HG03439 (cell line): Measurements from ENCODE around the gene AGAP1.
"Not testable (repeated sequence)": the region's sequence is repeated elsewhere in the genome, so short reads cannot be mapped to it uniquely, and the experiment has no call there.

Experiments used
- ATAC-seq: cut with Tn5 transposase; IDR thresholded peaks from one replicate; pipeline ENCODE4 v1.9.1; 2021; ENCODE audit warnings: mild to moderate bottlenecking, moderate library complexity; ENCODE audit not compliant: unreplicated experiment

AGAP1 gene

DNA sequence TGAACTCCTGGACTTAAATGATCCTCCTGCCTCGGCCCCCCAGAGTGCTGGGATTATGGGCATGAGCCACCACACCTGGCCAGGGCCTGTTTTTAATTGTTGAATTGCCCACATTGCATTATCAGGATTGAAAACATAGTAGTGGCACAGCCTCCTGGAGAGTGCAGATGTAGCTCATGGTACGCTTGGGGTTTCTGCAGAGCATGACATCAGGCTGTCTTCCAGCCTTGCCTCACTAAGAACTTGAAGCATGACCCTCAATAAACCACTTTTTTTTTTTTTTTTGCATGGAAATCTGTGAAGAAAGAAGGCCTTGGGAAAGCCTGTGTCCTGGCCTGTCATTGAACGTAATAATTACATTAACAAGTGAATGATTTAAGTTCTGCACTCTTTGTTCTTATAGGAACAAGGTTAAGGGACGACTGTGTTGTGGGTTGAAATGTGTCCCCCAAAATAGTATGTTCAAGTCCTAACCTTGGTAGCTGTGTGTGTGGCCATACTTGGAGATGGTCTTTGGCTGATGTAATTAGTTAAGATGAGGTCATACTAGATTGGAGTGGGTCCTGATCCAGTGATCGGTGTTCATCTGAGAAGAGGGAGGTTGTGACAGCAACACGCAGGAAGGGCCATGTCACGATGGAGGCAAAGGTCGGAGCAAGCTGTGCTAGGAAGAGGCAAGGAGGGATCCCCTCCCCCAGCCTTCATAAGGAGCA, 90.2 kb downstream of the AGAP1 start:
- no peak for ATAC-seq

DNA sequence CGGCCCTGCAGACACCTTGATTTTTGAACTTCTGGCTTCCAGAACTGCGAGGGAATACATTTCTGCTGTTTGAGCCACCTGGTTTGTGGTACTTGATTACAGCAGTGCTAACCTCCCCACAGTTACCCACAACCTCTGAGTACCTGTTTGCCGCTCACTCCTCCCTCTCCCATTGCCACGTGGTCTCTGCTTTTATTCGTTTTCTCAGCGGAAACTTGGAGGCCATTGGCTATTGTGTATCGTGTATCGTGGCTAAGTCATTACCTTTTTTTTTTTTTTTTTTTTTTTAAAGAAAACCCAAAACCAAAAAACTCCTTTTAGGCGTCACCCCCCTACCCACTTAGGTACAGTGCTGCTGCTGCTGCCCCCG, 90.8 kb downstream of the AGAP1 start:
- ATAC-seq: no peak

DNA sequence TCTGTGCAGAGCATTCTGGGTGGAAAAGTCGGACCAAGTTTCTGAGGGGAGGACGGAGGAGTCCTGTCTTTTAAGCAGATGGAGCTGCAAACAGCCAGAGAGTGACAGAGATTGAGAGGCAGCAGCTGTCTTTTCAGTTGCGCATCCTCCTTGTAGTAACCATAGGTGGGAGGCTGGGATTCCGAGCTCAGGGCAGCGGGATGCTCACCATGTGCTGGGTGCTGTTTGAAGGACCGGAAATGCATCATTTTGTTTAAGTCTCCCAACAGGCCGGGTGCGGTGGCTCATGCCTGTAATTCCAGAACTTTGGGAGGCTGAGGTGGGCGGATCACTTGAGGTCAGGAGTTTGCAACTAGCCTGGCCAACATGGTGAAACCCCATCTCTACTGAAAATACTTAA, 93.4 kb downstream of the AGAP1 start:
- ATAC-seq: no peak

- ATAC-seq: no peak
These were observed 94.9 kb downstream of the AGAP1 start for GRCh38 chr2:235588750-235589149.

DNA sequence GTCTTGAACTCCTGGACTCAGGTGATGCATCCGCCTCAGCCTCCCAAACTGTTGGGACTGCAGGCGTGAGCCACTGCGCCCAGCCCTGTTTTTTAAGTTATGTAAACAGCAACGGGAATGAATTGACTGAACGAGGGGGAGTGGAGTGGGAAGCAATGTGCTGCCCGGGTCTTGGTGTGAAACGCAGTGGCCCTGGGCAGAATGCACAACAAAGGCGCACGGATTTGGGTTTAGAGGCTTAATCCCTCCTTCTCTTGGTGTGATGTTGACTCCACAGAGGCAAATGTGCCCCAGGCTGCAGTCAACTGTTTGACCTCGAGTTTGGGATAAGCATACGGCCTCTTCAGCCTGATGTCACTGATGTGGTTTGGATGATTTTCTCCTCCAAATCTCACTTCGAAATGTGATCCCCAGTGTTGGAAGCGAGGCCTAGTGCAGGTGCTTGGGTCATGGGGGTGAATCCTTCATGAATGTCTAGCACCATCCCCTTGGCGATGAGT, 97.4 kb downstream of the AGAP1 start:
- ATAC-seq: no peak

- no peak for ATAC-seq
These were observed 98.1 kb downstream of the AGAP1 start for GRCh38 chr2:235591921-235592320.

DNA sequence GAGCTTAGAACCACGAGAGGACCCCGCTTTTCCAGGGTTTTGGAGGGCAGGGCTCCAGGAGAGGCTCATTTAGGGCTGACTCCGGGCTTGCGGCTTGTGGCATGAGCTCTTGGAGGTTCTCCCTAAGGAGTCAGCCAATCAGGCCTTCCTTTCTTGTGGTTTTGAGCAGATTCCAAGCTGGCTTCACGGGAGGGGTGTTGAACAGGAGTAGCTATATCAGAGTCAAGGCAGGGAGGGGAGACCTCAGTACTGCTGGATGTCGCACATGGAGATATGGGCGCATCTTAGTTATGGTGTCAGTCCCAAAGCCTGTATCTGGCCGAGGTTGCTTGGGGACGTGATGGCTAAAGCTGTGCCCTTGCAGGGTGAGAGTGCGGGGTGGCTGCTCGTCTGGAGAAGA, 98.6 kb downstream of the AGAP1 start:
- ATAC-seq: no peak

DNA sequence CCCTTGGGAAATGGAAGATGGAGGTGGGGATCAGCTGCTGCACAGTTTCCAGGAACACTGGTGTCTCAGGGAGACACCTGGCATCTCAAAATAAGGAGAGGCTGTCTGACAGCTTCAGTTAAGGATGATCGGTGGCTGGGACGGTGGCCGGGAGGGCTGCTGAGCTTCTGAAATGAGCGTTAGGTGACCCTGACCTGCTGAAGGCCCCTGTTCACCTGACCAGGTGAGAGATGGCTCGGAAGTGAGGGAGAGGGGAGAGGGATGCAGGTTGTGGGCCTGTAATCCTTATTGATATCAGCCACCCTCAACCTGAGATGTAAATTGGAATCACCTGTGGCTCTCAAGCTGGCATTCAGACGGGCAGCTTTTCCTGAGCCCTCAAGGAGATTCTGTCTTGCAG, 99.0 kb downstream of the AGAP1 start:
- no peak for ATAC-seq

DNA sequence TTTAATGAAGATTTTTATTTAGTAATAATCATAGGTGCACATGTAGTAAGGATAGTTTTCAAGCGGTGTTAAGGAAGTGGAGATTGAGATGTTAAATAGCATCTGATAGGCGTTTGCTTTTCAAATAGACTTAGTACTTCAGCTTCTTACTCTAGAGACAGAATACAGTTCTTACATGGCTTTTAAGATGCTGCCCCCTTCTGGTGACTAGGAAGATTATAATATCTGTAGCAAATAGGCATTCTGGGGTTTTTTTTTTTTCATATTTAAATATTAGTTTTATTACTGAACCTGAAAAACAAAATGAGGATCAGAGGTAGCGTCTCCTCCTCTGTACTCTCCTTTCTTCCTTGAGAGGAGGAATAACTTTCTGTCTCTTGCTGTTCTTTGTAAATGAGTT, 100.2 kb downstream of the AGAP1 start:
- ATAC-seq: no peak

GRCh38 chr2:235594964-235595363, 101.1 kb downstream of the AGAP1 start:
- ATAC-seq: no peak

DNA sequence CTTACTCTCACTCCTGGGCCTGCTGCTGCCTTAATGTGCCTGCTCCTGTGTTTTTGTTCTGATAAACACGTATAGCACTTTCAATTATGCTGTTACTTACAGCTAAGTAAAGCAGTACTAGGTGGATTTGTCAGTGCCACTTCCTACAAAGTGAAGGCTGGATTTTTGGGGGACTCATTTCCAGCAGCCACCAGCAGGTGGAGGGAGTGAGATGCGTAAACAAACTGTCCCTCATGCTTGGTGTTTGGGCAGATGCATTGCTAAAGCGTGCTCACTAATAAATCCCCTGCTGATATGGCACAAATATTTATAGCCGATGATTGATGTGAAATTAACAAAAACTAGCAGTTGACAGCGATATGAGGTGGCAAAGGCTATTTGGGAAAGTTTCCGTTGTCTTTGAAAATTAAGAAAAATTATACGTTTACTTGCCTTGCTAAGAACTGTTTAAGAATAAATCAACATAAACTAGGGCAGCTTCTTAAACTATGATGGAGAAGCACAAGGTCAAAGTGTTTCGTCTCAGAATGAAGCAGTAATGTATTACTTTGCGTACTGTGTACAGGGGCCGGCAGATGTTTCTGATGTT, 101.7 kb downstream of the AGAP1 start:
- ATAC-seq: no peak

GRCh38 chr2:235596272-235596671, 102.4 kb downstream of the AGAP1 start:
- ATAC-seq: no peak

GRCh38 chr2:235597081-235597615, 103.3 kb downstream of the AGAP1 start:
- no peak for ATAC-seq

GRCh38 chr2:235598026-235598425, 104.2 kb downstream of the AGAP1 start:
- ATAC-seq: no peak

- ATAC-seq: no peak
These were observed 105.0 kb downstream of the AGAP1 start for GRCh38 chr2:235598532-235599531.

- ATAC-seq: no peak
These were observed 105.9 kb downstream of the AGAP1 start for GRCh38 chr2:235599596-235600338.

GRCh38 chr2:235600406-235600805, 106.6 kb downstream of the AGAP1 start:
- ATAC-seq: no peak

DNA sequence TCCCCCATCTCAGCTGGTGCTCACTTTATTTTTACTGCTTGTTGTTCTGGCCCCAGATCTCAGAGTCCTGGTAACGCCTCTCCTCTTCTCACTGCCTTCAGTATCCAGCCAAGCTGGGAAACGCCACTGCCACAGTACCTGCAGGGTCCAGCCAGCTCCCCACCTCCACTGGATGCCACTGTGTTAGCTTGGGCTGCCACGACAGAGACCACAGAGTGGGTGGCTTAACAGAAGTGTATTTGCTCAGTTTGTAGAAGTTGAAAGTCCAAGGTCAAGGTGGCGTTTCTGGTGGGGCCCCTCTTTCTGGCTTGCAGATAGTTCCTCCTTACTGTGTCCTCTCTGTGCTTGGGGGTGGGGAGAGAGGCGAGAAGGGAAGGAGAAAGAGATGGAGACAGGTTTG, 107.1 kb downstream of the AGAP1 start:
- ATAC-seq: no peak

DNA sequence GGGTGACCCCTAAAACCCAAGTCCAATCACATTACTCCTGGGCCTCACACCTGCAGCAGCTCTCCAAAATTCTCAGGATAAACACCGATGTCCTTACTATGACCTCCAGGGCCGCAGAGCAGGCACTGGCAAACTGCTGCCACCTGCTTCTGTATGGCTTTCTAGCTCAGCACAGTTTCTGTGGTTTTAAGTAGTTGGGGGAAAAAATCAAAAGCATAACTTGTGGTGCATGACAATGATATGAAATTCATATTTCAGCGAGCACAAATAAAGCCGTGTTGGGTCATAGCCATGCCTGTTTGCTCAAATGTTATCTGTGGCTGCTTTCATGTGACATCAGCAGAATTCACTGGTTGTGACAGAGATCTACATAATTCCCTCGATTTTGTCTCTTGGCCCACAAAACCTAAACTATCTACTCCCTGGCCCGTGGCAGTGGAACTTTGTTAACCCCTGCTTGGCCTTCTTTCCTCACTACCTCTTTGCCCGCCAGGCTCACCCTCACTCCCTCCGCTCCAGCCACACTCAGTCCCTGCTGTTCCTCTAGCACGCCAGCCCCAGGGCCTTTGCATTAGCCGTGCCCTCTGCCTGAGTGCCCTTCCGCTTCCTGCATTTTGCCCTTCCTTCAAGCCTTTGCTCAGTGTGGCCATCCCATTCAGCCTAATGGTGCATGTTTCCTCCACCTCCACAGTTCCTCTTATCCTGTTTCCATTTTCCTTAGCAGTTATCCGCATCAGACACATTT, 108.3 kb downstream of the AGAP1 start:
- no peak for ATAC-seq

DNA sequence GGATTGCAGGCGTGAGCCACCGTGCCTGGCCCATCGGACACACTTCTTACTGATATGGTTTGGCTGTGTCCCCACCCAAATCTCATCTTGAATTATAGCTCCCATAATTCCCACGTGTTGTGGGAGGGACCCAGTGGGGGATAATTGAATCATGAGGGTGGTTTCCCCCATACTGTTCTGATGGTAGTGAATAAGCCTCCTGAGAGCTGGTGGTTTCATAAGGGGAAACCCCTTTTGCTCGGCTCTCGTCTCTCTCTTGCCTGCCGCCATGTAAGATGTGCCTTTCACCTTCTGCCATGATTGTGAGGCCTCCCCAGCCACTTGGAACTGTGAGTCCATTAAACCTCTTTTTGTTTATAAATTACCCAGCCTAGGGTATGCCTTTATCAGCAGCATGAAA, 109.1 kb downstream of the AGAP1 start:
- not testable (repeated sequence) for ATAC-seq
